ENCODE data around the gene CNTFR. TPM values are rescaled to one million over a fixed set of nuclear protein-coding genes. Genes with fewer than 3 reads are reported as not detected.

CNTFR gene
- total and polyA plus RNA-seq, 2 of the 8 experiments (the other 6 are each of a cell fraction or from before 2014, with no cell fraction given), result 1.2 to 4.2 TPM

- CTCF ChIA-PET (ENCODE audit: partially characterized antibody), result interaction anchor here (0.5 to 13.8 kb wide), 14 partner anchors 8 to 180 kb away, joined by 3 to 241 read pairs (median 5); partner anchors contain the start of gene CNTFR
- Histone ChIP-seq H2BK12ac (ENCODE audit: low read depth, low read length) (no peak overlapping the region), H3K9me3 (ENCODE audit: insufficient read depth in 2 of 2, low read depth in 1 of 2, low read length in 1 of 2) (no peaks in the 10 kb centered on the region), H3K23ac (ENCODE audit: insufficient read length) (no peak overlapping the region), H3K27ac (ENCODE audit: low read depth, low read length) (no peak overlapping the region), H4K8ac (ENCODE audit: extremely low read depth, insufficient read depth, low read length) (no peak overlapping the region), H3K23me2 (ENCODE audit: low read depth, low read length) (peaks cover 19% of the 10 kb centered on the region; the same call in 1 of the 2 replicates), H3K14ac (ENCODE audit: insufficient read length) (no peak overlapping the region), H4K5ac (ENCODE audit: insufficient read length, low read depth, low read length) (no peak overlapping the region), H2BK20ac (ENCODE audit: low read length) (no peak overlapping the region), H3K4me3 (ENCODE audit: extremely low read depth in 1 of 4, insufficient read depth in 2 of 4, low read depth in 3 of 4, low read length in 4 of 4) (no peak overlapping the region), H3K4me2 (ENCODE audit: insufficient read depth in 1 of 2, low read depth in 2 of 2, low read length in 2 of 2) (peak overlapping the region in 1 of 2 experiments; percentile 84; a peak in 2 of 4 replicates), H3K79me2 (ENCODE audit: control insufficient read depth in 1 of 2, insufficient read depth in 2 of 2, low read length in 2 of 2) (no peaks in the 10 kb centered on the region), H3K36me3 (ENCODE audit: control insufficient read depth in 2 of 4, insufficient read depth in 4 of 4, low read length in 3 of 4) (no peaks in the 10 kb centered on the region), H3K27me3 (replicated peaks in 1 of 4; ENCODE audit: control insufficient read depth in 3 of 4, extremely low read depth in 1 of 4, insufficient read depth in 3 of 4, low read length in 3 of 4) (peaks cover 23 to 93% (median 81%) of the 10 kb centered on the region in 4 experiments), H3K4me1 (replicated peaks in 1 of 4; ENCODE audit: control insufficient read depth in 3 of 4, insufficient read depth in 4 of 4, low read length in 3 of 4) (peaks cover 12 to 42% (median 29%) of the 10 kb centered on the region in 4 experiments), H2BK120ac (replicated peaks; ENCODE audit: low read depth, low read length) (no peak overlapping the region), H2BK5ac (ENCODE audit: low read depth, low read length) (no peak overlapping the region), H4K91ac (replicated peaks; ENCODE audit: insufficient read length, low read length) (no peak overlapping the region), H3K56ac (replicated peaks; ENCODE audit: insufficient read length, low read depth, low read length) (no peak overlapping the region), H3K18ac (ENCODE audit: extremely low read depth, low read length) (no peak overlapping the region), H2AK5ac (ENCODE audit: low read depth, low read length) (no peak overlapping the region), H2AFZ (ENCODE audit: low read length) (no peak overlapping the region), H2BK15ac (ENCODE audit: low read length) (no peak overlapping the region), H3K9ac (replicated peaks in 1 of 4; ENCODE audit: extremely low read depth in 1 of 4, low read depth in 3 of 4, low read length in 3 of 4) (no peak overlapping the region), H3K4ac (replicated peaks; ENCODE audit: insufficient read length, low read depth, low read length) (no peak overlapping the region), H4K20me1 (replicated peaks in 1 of 2; ENCODE audit: control insufficient read depth in 1 of 2, insufficient read depth in 2 of 2, low read length in 2 of 2) (peaks cover 0 to 5% of the 10 kb centered on the region in 2 experiments), H3K79me1 (ENCODE audit: low read depth, low read length) (no peaks in the 10 kb centered on the region)
- no peak for DNase-seq (ENCODE audit: low read depth in 1 of 2, low spot score in 2 of 2)
- 51% methylated on average over 8 of the region's 8 CpGs; no CpG with 5 or more reads in 1 of the 2 experiments for WGBS, 2 experiments (ENCODE audit: extremely low coverage in 1 of 2, insufficient coverage in 1 of 2, insufficient read length in 1 of 2, insufficient replicate concordance in 2 of 2, low coverage in 1 of 2, low lambda C conversion rate in 2 of 2, missing lambda C conversion rate in 1 of 2)
- POLR2A ChIA-PET (ENCODE audit: partially characterized antibody), result interaction anchor here (1.2 to 5.6 kb wide), 7 partner anchors 8 to 57 kb away, joined by 3 to 36 read pairs (median 6); partner anchors contain the start of genes CNTFR and SIGMAR1
- FAIRE-seq, result no peak
- TF ChIP-seq BRCA1 (IDR thresholded peaks at IDR 0.05; ENCODE audit: low read depth, low read length), result no peak
- no peak for TF ChIP-seq BCL11A (IDR thresholded peaks at IDR 0.05; ENCODE audit: low read depth in 2 of 2, low read length in 2 of 2)
- no peak for TF ChIP-seq PHF8 (conservative IDR thresholded peaks at IDR 0.05; ENCODE audit: low read depth, low read length)
- no peak for TF ChIP-seq MAFK (IDR thresholded peaks at IDR 0.05; ENCODE audit: low read depth, low read length)
- TF ChIP-seq SIRT6 (IDR thresholded peaks at IDR 0.05; ENCODE audit: low read length), result no peak
- no peak for TF ChIP-seq KDM5A (IDR thresholded peaks at IDR 0.05; ENCODE audit: low read length)
- TF ChIP-seq ATF3 (IDR thresholded peaks at IDR 0.05; ENCODE audit: insufficient read depth, low read depth, low read length), result no peak
- no peak for TF ChIP-seq POU5F1 (IDR thresholded peaks at IDR 0.05; ENCODE audit: low read depth, low read length)
- no peak for TF ChIP-seq RNF2 (IDR thresholded peaks at IDR 0.05; ENCODE audit: borderline replicate concordance, low read depth, low read length, missing control alignments, poor library complexity, severe bottlenecking)
- no peak for TF ChIP-seq TCF12 (IDR thresholded peaks at IDR 0.05; ENCODE audit: low read depth, low read length)
- TF ChIP-seq, protein P1, sequence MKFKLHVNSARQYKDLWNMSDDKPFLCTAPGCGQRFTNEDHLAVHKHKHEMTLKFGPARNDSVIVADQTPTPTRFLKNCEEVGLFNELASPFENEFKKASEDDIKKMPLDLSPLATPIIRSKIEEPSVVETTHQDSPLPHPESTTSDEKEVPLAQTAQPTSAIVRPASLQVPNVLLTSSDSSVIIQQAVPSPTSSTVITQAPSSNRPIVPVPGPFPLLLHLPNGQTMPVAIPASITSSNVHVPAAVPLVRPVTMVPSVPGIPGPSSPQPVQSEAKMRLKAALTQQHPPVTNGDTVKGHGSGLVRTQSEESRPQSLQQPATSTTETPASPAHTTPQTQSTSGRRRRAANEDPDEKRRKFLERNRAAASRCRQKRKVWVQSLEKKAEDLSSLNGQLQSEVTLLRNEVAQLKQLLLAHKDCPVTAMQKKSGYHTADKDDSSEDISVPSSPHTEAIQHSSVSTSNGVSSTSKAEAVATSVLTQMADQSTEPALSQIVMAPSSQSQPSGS (IDR thresholded peaks at IDR 0.05; ENCODE audit: low read length), result no peak
These were observed 9.2 kb downstream of the CNTFR start for GRCh38 chr9:34580358-34580757.

Data from H1 (cell line).